Measurements from ENCODE around the gene EBLN1. TPM values are rescaled to one million over a fixed set of nuclear protein-coding genes. Genes with fewer than 3 reads are reported as not detected.
A peak's percentile ranks its signal among the peaks of the same experiment; 100 is the strongest.

Gene EBLN1
- total and polyA plus RNA-seq, 2 of the 8 experiments (the other 6 are each of a cell fraction or from before 2014, with no cell fraction given): not detected

- TF ChIP-seq RNF2 (IDR thresholded peaks at IDR 0.05; ENCODE audit: borderline replicate concordance, low read depth, low read length, missing control alignments, poor library complexity, severe bottlenecking) (no peak), CREB1 (IDR thresholded peaks at IDR 0.05) (peak; percentile 40; the same call in 1 of the 2 replicates), PHF8 (conservative IDR thresholded peaks at IDR 0.05; ENCODE audit: low read depth, low read length) (peak; percentile 32; the same call in 1 of the 2 replicates), ATF2 (IDR thresholded peaks at IDR 0.05; ENCODE audit: low read length) (no peak), SIN3A (conservative IDR thresholded peaks at IDR 0.05 in 1 of 2, IDR thresholded peaks at IDR 0.05 in 1 of 2; ENCODE audit: low read depth in 1 of 2, low read length in 2 of 2) (0 out of 4 replicates have a peak, but pooled peaks of 1 of the 2 experiments have one; percentile 21), TAF1 (IDR thresholded peaks at IDR 0.05; ENCODE audit: low read depth, low read length) (peak; percentile 58; the same call in 1 of the 2 replicates), EGR1 (IDR thresholded peaks at IDR 0.05; ENCODE audit: borderline replicate concordance, low read depth, low read length) (no peak), TEAD4 (IDR thresholded peaks at IDR 0.05; ENCODE audit: low read depth, low read length) (peak; percentile 60), POLR2AphosphoS5 (IDR thresholded peaks at IDR 0.05; ENCODE audit: low read depth, low read length) (no peak), RBBP5 (IDR thresholded peaks at IDR 0.05; ENCODE audit: borderline replicate concordance, low read depth, low read length) (peak; percentile 100), CTBP2 (IDR thresholded peaks at IDR 0.05; ENCODE audit: borderline replicate concordance, insufficient read depth, insufficient read length, low read length) (no peak), POLR2A (IDR thresholded peaks at IDR 0.05; ENCODE audit: control extremely low read depth in 1 of 2, low read depth in 2 of 2, low read length in 2 of 2) (peak in 1 of 2 experiments; percentile 66; a peak in 2 of 3 replicates), CEBPB (IDR thresholded peaks at IDR 0.05; ENCODE audit: low read depth, low read length) (peak; percentile 99), RAD21 (IDR thresholded peaks at IDR 0.05 in 1 of 2, conservative IDR thresholded peaks at IDR 0.05 in 1 of 2; ENCODE audit: low read depth in 2 of 2, low read length in 2 of 2) (peak in 1 of 2 experiments; percentile 11; a peak in 1 of 4 replicates), BACH1 (IDR thresholded peaks at IDR 0.05; ENCODE audit: low read length) (peak; percentile 41; the same call in 1 of the 2 replicates), TBP (IDR thresholded peaks at IDR 0.05; ENCODE audit: low read depth, low read length) (peak; percentile 100), ASH2L (IDR thresholded peaks at IDR 0.05; ENCODE audit: low read length) (peak; percentile 100), KDM5A (IDR thresholded peaks at IDR 0.05; ENCODE audit: low read length) (no peak; the same call in 1 of the 2 replicates), ZNF274 (IDR thresholded peaks at IDR 0.05; ENCODE audit: borderline replicate concordance, extremely low read depth, low read length) (no peak)
These were observed 11.4 kb upstream of the EBLN1 start (continued) for GRCh38 chr10:22228943-22229801.

Measured in H1 (cell line).